ENCODE measurements around the gene NTRK2.

The NTRK2 gene

GRCh38 chr9:84823421-84824271 lies 154.1 kb downstream of the NTRK2 start:
- DNase-seq: no peak

- no peak for DNase-seq
Observed at GRCh38 chr9:84827216-84827765, 157.8 kb downstream of the NTRK2 start.

GRCh38 chr9:84828046-84828445 lies 158.5 kb downstream of the NTRK2 start:
- no peak for DNase-seq

- DNase-seq: no peak
Observed at GRCh38 chr9:84829471-84829870, 159.9 kb downstream of the NTRK2 start.

- DNase-seq: no peak
Observed at GRCh38 chr9:84829997-84830696, 160.6 kb downstream of the NTRK2 start.

DNA sequence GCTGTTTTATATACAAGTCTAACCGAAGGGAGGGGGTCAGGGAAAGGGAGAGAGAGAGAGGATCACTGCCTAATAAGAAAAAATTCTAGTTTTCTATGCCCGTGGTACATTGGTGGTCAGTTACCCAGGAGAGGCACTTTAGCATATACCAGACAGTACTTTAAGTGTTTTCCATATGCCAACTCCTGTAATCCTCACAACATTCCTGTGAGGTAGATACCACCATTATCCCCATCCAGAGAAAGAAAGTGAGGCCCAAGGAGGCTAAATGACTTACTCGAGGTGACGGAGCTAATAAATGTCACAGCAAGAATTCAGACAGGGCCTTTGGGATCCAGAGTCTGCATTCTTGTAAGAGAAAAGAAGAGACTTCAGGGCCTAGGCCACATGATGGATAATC lies 161.8 kb downstream of the NTRK2 start:
- DNase-seq: no peak

DNA sequence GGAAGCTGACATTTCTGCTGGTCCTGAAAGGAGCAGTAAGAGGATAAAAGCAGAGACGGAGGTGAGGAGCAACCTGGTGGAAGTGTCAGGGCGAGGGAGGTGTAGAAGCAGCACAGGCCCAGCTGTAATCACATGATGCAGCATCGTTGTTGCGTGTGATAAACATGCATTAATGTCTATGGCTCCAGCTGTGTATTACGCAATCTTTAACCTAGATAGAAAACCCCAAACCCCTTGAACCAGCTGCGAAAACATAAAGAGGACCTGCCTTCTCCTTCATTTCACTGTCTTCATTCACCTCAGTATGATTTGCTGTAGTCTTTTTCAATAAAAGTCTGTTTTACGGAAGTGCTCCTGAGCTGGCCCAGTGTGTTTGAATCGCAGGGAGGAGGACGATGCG lies 162.9 kb downstream of the NTRK2 start:
- DNase-seq: no peak

DNA sequence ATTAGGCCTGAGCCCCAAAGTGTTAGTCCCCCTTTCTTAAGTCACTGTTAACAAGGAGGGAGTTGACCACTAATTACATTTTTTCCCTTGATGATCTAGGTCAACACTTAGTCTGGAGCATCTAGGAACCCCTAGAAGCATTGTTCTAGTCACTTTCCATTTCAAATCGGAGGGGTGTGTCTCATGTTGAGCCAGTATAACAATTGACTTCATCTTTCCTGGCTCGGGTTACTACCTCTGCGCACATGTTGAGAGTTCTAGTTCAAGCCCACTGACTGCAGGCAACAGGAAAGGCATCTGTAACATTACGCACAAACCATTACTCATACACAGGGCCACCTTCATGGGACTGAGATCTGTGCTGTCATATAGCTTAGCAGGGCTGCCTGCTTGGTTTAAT lies 164.9 kb downstream of the NTRK2 start:
- no peak for DNase-seq

DNA sequence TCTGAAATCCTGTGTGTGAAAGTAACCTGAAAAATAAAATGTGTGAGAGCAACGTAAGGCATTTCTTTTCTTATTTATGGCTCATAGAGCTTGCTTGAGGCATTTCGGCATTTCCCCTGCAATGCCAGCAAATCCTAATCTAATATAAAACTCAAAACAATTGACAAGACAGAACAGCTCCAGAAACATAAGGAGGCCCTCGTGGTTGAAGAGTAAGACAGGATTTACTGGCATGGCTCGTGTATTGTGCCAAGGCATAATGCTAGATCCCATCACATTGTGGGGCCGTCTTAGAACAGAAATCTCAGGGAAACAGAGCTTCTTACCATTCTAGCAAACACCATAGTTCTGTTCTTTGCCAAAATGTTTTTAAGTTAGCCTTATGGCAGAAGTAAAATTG lies 166.2 kb downstream of the NTRK2 start:
- no peak for DNase-seq

DNA sequence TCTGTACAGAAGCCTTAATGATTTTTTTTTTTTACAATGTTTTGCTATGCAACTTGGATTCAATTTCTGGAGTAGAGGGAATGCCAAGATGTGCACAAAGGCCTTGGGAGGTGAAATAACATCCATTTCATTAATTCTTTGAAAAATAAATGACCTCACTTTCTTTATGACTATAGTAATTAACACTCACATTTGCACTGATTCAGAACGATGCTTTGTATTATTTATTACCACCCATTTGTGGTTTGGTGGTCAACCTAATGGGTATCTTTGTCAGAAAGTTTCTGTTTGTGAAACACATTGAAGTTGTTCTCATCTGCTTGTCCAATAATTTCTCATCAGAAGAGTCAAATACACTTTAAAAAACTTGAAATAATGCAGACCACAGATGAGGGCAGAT lies 169.3 kb downstream of the NTRK2 start:
- no peak for DNase-seq

DNA sequence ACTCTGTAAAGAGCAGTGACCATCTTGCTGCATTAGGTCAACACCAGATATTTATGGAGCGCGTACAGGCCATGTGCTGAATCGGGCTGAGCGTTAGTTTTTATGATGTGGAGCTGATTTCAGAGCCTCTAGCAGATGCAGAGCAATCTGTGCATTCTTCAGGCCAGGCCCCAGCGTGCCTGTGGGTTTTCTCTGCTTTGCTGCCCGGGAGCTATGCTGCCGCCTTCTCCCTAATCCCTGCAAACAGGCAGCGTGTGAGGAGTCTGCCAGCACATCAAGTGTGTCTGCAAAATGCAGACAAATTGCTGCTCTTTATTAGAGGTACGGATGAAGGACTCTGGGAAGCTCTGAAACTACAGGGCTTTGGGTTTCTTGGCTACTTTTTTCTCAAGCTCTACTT lies 170.0 kb downstream of the NTRK2 start:
- no peak for DNase-seq

- no peak for DNase-seq
Observed at GRCh38 chr9:84841931-84842330, 172.4 kb downstream of the NTRK2 start.

DNA sequence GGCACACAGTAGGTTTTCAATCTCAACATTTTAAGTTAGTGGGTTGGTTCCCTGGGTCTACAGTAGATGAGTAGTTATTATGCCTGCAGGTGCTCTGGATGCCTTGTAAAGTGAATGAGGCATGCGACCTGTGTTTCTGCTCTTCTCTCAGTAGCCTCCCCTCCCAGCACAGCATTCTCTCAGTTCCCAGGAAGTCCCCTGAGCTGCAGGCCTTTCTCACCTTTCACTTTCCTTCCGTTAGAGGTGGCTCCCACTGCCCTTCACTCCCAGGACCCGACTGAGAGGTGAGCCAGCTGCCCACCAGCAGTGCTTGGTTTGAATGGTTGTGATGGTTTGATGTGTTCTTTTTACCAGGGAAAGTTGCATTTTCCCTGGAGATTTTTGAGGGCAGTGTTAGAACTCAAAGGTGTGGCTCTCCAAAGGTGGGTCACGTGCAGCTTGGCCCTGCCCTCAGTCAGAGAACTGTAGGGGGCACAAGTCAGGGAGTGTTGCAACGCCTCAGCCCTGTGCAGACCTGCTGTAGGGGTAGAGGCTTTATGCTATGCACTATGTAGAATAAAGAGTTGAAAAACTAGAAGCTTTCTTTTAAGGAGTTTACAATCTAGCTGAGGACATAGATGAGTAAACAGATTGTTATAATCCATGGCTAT lies 173.8 kb downstream of the NTRK2 start:
- DNase-seq: no peak

DNA sequence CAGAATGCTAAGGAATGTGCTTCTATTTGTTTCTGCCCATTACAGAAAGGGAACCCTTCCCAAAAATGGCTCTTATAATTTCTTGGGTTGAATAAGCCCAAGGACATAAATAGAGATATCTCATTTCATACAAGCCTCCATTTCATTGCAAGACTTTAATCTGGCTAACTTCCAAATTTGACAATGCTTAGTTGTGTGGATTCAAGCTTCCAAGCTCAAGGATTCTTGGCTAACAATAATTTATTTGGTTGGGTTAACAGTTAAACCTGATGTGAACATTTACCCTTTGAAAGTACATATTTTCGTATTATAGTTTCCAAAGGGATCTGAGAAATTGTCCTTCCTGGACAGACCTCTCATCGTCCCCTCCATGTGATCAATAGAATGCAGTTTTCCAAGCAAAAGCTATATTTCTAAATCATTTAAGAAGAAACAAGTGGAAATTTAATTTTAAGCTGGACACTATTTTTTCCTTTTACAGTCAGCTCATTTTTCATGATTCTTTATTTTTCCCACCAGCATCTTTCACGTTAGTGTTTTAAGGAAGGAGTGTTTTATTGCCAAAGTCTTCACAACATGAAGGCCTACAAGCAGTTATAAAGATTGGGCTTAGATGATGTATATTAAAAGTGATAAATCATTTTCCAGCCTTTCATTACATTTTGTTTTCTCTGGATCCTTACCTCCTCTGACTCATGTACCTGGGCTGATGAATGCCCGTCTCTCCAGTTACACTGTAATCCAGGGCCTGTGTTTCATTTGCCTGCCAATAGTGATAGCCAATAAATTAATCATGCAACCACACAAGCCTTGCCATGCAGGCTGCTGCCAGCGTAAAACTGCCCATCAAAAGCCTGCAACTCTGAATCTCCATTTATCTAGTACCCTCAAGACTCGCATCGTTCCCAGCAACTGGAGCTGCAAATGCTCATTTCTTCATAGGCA lies 176.7 kb downstream of the NTRK2 start:
- DNase-seq: no peak

GRCh38 chr9:84846906-84847305 lies 177.4 kb downstream of the NTRK2 start:
- DNase-seq: no peak

GRCh38 chr9:84849049-84849448 lies 179.5 kb downstream of the NTRK2 start:
- no peak for DNase-seq

GRCh38 chr9:84850830-84851392 lies 181.4 kb downstream of the NTRK2 start:
- DNase-seq: no peak

- DNase-seq: no peak
Observed at GRCh38 chr9:84851935-84852585, 182.5 kb downstream of the NTRK2 start.

DNA sequence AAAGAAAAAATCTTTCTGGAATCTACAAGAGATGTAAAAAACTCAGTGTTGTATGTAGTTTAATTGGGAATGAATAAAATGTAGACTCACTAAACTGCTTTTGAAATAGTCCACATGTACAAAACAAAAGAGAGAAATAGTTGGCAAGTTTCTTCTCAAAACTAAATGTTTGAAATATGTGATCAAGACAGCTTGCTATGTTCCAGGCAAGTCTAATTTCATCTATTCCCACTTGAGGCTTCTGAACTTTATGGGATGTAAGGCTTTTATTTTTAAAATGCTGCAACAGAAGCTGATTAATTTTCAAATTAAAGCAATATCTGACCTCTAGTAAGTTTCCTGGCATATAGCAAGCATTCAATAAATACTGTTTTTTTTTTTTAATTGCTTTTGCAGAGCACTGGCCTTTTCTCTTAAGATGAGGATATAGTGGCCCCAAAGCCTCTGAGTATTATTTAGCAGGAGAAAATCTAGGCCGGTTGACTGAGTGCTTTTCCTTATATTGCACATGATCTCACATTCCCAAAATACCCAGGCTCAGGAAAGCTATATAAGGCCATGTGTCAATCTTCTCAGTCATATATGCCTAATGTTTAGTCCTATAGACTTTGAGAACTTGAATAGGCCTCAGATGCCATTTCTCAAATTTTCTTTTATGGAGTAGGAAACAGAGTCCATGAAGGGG lies 183.2 kb downstream of the NTRK2 start:
- DNase-seq: no peak

DNA sequence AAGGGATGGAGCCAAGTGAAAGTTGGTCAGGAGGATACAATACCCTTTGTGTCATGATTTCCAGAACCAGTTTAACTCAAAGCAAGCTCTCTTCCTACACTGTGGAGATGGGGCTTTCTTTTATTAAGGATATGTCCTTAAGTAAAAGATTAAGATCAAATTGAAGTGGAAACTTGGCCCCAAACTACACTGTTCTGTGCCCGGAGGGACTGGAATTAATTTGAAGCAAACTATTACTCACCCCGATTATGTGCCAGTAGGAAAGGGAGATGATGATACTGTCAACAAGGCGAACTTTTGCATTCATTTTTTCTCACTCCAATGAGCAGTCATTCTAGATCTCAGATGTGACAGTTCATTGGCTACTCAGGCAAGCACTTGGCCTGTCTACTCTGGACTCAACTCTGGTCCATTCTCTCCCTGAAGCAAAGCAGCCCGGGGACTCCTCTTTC lies 186.7 kb downstream of the NTRK2 start:
- DNase-seq: no peak

- no peak for DNase-seq
Observed at GRCh38 chr9:84857211-84857610, 187.7 kb downstream of the NTRK2 start.
